H9 (cell line): Measurements from ENCODE around the gene CDH23. TPM values are rescaled to one million over a fixed set of nuclear protein-coding genes. Genes with fewer than 3 reads are reported as not detected.

Source experiments
- DNase-seq: peaks from one replicate; pipeline ENCODE4 v3.0.0-alpha.2; 2017
- H2AFZ ChIP-seq: one replicate; pipeline ENCODE4 v1.6.1; 2013; ENCODE audit warnings: mild to moderate bottlenecking, low read length, control low read depth, moderate library complexity
- H2AK5ac ChIP-seq: 2 replicates; pipeline ENCODE4 v1.6.1; 2013; ENCODE audit warnings: low read length, control low read depth, mixed read lengths; ENCODE audit not compliant: insufficient read length
- H2BK120ac ChIP-seq: one replicate; pipeline ENCODE4 v1.6.1; 2013; ENCODE audit warnings: low read depth, mild to moderate bottlenecking, low read length, control low read depth, inconsistent platforms; ENCODE audit not compliant: poor library complexity, severe bottlenecking
- H2BK12ac ChIP-seq: 2 replicates; pipeline ENCODE4 v1.6.1; 2013; ENCODE audit warnings: low read length, control low read depth, mixed read lengths, low read depth; ENCODE audit not compliant: insufficient read length
- H2BK15ac ChIP-seq: 2 replicates; pipeline ENCODE4 v1.6.1; 2013; ENCODE audit warnings: low read depth, low read length, control low read depth
- H2BK20ac ChIP-seq: one replicate; pipeline ENCODE4 v1.6.1; 2013; ENCODE audit warnings: low read depth, mild to moderate bottlenecking, low read length, control low read depth, inconsistent platforms; ENCODE audit not compliant: poor library complexity, severe bottlenecking
- H2BK5ac ChIP-seq: 2 replicates; pipeline ENCODE4 v1.6.1; 2013; ENCODE audit warnings: low read length, control low read depth, mixed read lengths; ENCODE audit not compliant: insufficient read length
- H3K14ac ChIP-seq: 2 replicates; pipeline ENCODE4 v1.6.1; 2013; ENCODE audit warnings: low read length, control low read depth; ENCODE audit not compliant: insufficient read depth
- H3K18ac ChIP-seq: 2 replicates; pipeline ENCODE4 v1.6.1; 2013; ENCODE audit warnings: low read depth, mild to moderate bottlenecking, mixed read lengths, low read length, control low read depth; ENCODE audit not compliant: insufficient read length
- H3K23ac ChIP-seq: 2 replicates; pipeline ENCODE4 v1.6.1; 2013; ENCODE audit warnings: low read length, control low read depth, mixed read lengths, low read depth; ENCODE audit not compliant: insufficient read length
- H3K23me2 ChIP-seq: 2 replicates; pipeline ENCODE4 v1.6.1; 2013; ENCODE audit warnings: low read depth, mild to moderate bottlenecking, mixed read lengths, low read length, control low read depth; ENCODE audit not compliant: insufficient read length, poor library complexity, severe bottlenecking
- H3K27ac ChIP-seq: 2 replicates; pipeline ENCODE4 v1.5.1; 2013; ENCODE audit warnings: low read length, control low read depth, mixed read lengths, low read depth; ENCODE audit not compliant: insufficient read length
- H3K27me3 ChIP-seq: 2 replicates; pipeline ENCODE4 v1.6.1; 2013; ENCODE audit warnings: low read length, control low read depth, inconsistent platforms; ENCODE audit not compliant: insufficient read depth
- H3K4ac ChIP-seq: 2 replicates; pipeline ENCODE4 v1.6.1; 2013; ENCODE audit warnings: low read depth, mild to moderate bottlenecking, control low read depth, inconsistent platforms, low read length, moderate library complexity
- H3K4me1 ChIP-seq: 2 replicates; pipeline ENCODE4 v1.6.1; 2013; ENCODE audit warnings: low read length, control low read depth, inconsistent platforms; ENCODE audit not compliant: insufficient read depth
- H3K4me2 ChIP-seq: 2 replicates; pipeline ENCODE4 v1.6.1; 2013; ENCODE audit warnings: low read length, control low read depth, mixed read lengths; ENCODE audit not compliant: insufficient read length, insufficient read depth
- H3K56ac ChIP-seq: 2 replicates; pipeline ENCODE4 v1.6.1; 2013; ENCODE audit warnings: low read depth, mild to moderate bottlenecking, mixed read lengths, low read length, control low read depth; ENCODE audit not compliant: insufficient read length
- H3K79me1 ChIP-seq: 2 replicates; pipeline ENCODE4 v1.6.1; 2013; ENCODE audit warnings: low read depth, mild to moderate bottlenecking, moderate library complexity, low read length, control low read depth, inconsistent platforms; ENCODE audit not compliant: insufficient read depth, poor library complexity, severe bottlenecking
- H3K79me2 ChIP-seq: 2 replicates; pipeline ENCODE4 v1.6.1; 2013; ENCODE audit warnings: low read length, control low read depth, inconsistent platforms; ENCODE audit not compliant: insufficient read depth
- H3K9ac ChIP-seq: 2 replicates; pipeline ENCODE4 v1.6.1; 2013; ENCODE audit warnings: low read length, control low read depth, mixed read lengths; ENCODE audit not compliant: insufficient read length; ENCODE audit errors: extremely low read depth
- H3K9me3 ChIP-seq: one replicate; pipeline ENCODE4 v1.6.1; 2013; ENCODE audit warnings: low read depth, low read length, inconsistent platforms; ENCODE audit not compliant: control insufficient read depth
- H3T11ph ChIP-seq: one replicate; pipeline ENCODE4 v1.6.1; 2013; ENCODE audit warnings: mild to moderate bottlenecking, low read length, control low read depth, inconsistent platforms
- H4K20me1 ChIP-seq: one replicate; pipeline ENCODE4 v1.6.1; 2013; ENCODE audit not compliant: control insufficient read depth, insufficient read length, insufficient read depth
- H4K5ac ChIP-seq: 2 replicates; pipeline ENCODE4 v1.6.1; 2013; ENCODE audit warnings: low read depth, mild to moderate bottlenecking, mixed read lengths, low read length, control low read depth; ENCODE audit not compliant: insufficient read length
- H4K8ac ChIP-seq: replicated peaks from 2 replicates; pipeline ENCODE4 v1.6.1; 2013; ENCODE audit warnings: low read length, control low read depth, mixed read lengths, low read depth; ENCODE audit not compliant: insufficient read length
- H4K91ac ChIP-seq: 2 replicates; pipeline ENCODE4 v1.6.1; 2013; ENCODE audit warnings: low read depth, mild to moderate bottlenecking, moderate library complexity, mixed read lengths, low read length, control low read depth; ENCODE audit not compliant: insufficient read length
- H3K27ac Mint-ChIP-seq, 3 experiments: 2 replicates in 2 of 3; 3 replicates in 1 of 3; pipeline ENCODE4 v1.8.0; 2020 to 2021; ENCODE audit warnings: mixed read lengths in 3 of 3, mild to moderate bottlenecking in 1 of 3, moderate library complexity in 1 of 3
- H3K27me3 Mint-ChIP-seq: 2 replicates; pipeline ENCODE4 v1.8.0; 2021; ENCODE audit warnings: low read depth, mild to moderate bottlenecking, moderate library complexity, mixed read lengths
- H3K36me3 Mint-ChIP-seq, 3 experiments: 2 replicates in 2 of 3; 3 replicates in 1 of 3; pipeline ENCODE4 v1.8.0; 2020 to 2021; ENCODE audit warnings: low read depth in 3 of 3, mixed read lengths in 3 of 3; ENCODE audit not compliant: insufficient read depth in 1 of 3
- H3K4me1 Mint-ChIP-seq, 2 experiments: 2 replicates each; pipeline ENCODE4 v1.8.0; 2020; ENCODE audit warnings: mixed read lengths in 2 of 2
- H3K4me3 Mint-ChIP-seq, 2 experiments: 2 replicates in 1 of 2; 3 replicates in 1 of 2; pipeline ENCODE4 v1.8.0; 2020 to 2021; ENCODE audit warnings: mild to moderate bottlenecking in 2 of 2, mixed read lengths in 2 of 2, moderate library complexity in 1 of 2
- H3K9me3 Mint-ChIP-seq, 2 experiments: 2 replicates in 1 of 2; 3 replicates in 1 of 2; pipeline ENCODE4 v1.8.0; 2020; ENCODE audit warnings: mild to moderate bottlenecking in 2 of 2, mixed read lengths in 2 of 2, moderate library complexity in 1 of 2
- WGBS: extraction: QIAGEN DNeasy Blood & Tissue Kit; methylation state at CpG from one replicate; pipeline ENCODE4 v1.1.7; 2013; ENCODE audit warnings: missing lambda C conversion rate, low lambda C conversion rate, mixed read lengths; ENCODE audit not compliant: insufficient read length; ENCODE audit errors: extremely low coverage; 5-methylcytosine and 5-hydroxymethylcytosine counted together
- total RNA-seq: library from RNA; stranded (reverse); gene quantifications from 2 replicates; pipeline ENCODE4 v1.2.1, GENCODE V29; 2021
- TF ChIP-seq, protein P1 (sequence below): fragments of 200-600 bp; sonication (generic); conservative IDR thresholded peaks from 3 replicates; pipeline ENCODE4 v1.8.0; 2021; ENCODE audit warnings: antibody characterized with exemption, mild to moderate bottlenecking

Gene CDH23
- total RNA-seq, 1 experiment from 2014 or later: 2.1 TPM

DNA sequence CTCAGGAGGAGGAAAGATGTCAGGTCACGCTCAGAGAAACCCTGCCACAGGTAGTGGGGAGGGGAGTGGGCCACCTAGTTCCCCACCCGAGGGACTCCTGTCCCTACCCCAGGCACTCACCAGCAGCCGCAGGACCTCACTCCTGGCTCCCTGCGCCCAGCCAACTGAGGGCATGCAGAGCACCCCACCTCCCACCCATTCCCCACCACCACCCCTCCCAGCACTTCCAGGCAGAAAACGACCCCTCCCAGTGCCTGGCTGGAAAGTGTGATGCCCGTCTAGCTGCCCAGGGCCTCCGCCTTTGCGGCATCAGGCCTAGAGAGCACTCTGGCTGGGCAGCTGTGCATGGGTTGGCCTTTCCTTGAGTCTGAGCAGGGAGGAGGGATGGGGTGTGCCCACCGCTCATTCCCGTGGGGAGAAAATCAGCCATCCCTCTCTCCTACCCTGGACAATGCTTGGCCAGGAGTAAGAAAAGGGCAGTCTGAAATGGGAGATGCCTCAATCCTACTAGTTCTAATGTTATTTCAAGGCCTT, 321.5 kb downstream of the CDH23 start:
- Histone ChIP-seq H2AFZ (no peak overlapping the region), H3K27ac (no peak overlapping the region), H3K79me2 (no peaks in the 10 kb centered on the region), H3K4me1 (no peaks in the 10 kb centered on the region), H3K4ac (no peak overlapping the region), H3K18ac (no peak overlapping the region), H3K27me3 (no peaks in the 10 kb centered on the region; the same call in 1 of the 2 replicates), H3K79me1 (no peaks in the 10 kb centered on the region), H3T11ph (no peak overlapping the region), H2BK15ac (no peak overlapping the region), H2BK5ac (no peak overlapping the region), H2BK20ac (no peak overlapping the region), H4K20me1 (no peaks in the 10 kb centered on the region), H4K5ac (no peak overlapping the region), H3K23me2 (no peaks in the 10 kb centered on the region), H2BK120ac (no peak overlapping the region), H4K8ac (no peak overlapping the region), H3K4me2 (no peak overlapping the region), H3K9me3 (no peaks in the 10 kb centered on the region), H2BK12ac (no peak overlapping the region), H4K91ac (no peak overlapping the region), H3K23ac (no peak overlapping the region), H3K56ac (no peak overlapping the region), H2AK5ac (no peak overlapping the region), H3K9ac (no peak overlapping the region), H3K14ac (no peak overlapping the region; the same call in 1 of the 2 replicates)
- TF ChIP-seq, protein P1, sequence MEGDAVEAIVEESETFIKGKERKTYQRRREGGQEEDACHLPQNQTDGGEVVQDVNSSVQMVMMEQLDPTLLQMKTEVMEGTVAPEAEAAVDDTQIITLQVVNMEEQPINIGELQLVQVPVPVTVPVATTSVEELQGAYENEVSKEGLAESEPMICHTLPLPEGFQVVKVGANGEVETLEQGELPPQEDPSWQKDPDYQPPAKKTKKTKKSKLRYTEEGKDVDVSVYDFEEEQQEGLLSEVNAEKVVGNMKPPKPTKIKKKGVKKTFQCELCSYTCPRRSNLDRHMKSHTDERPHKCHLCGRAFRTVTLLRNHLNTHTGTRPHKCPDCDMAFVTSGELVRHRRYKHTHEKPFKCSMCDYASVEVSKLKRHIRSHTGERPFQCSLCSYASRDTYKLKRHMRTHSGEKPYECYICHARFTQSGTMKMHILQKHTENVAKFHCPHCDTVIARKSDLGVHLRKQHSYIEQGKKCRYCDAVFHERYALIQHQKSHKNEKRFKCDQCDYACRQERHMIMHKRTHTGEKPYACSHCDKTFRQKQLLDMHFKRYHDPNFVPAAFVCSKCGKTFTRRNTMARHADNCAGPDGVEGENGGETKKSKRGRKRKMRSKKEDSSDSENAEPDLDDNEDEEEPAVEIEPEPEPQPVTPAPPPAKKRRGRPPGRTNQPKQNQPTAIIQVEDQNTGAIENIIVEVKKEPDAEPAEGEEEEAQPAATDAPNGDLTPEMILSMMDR: no peak
- no CpG with 5 or more reads among the region's 10 CpGs for WGBS
- DNase-seq: no peak
- Mint-ChIP-seq H3K4me3 (no peak overlapping the region), H3K36me3 (no peaks in the 10 kb centered on the region; a peak in 1 of 7 replicates), H3K4me1 (peaks cover 11 to 31% of the 10 kb centered on the region in 2 experiments), H3K27me3 (peaks cover 22% of the 10 kb centered on the region), H3K27ac (no peak overlapping the region), H3K9me3 (no peaks in the 10 kb centered on the region)
